Effector CD4-positive, alpha-beta T cell (primary cell): Measurements from ENCODE around the gene RFNG.
A peak's percentile ranks its signal among the peaks of the same experiment; 100 is the strongest.

Experiments used
- DNase-seq: peaks from one replicate; pipeline ENCODE4 v3.0.0-alpha.2; 2020

RFNG gene

GRCh38 chr17:82077617-82078358 lies 26.2 kb upstream of the RFNG start:
- DNase-seq, result no peak

- DNase-seq, result no peak
These were observed 25.4 kb upstream of the RFNG start for GRCh38 chr17:82076785-82077591.

- DNase-seq, result no peak
These were observed 24.6 kb upstream of the RFNG start for GRCh38 chr17:82076018-82076784.

- DNase-seq, result no peak
These were observed 21.8 kb upstream of the RFNG start for GRCh38 chr17:82073446-82073845.

GRCh38 chr17:82072827-82073226 lies 21.2 kb upstream of the RFNG start:
- no peak for DNase-seq

- no peak for DNase-seq
These were observed 19.0 kb upstream of the RFNG start for GRCh38 chr17:82070611-82071010.

GRCh38 chr17:82065638-82066303 lies 14.2 kb upstream of the RFNG start, which contains the start of gene DUS1L:
Gene DUS1L, minus strand, starts transcription at chr17:82065804. Its CDS starts 745 bp downstream, at chr17:82065059.
- DNase-seq, result peak; percentile 60

- no peak for DNase-seq
These were observed 13.6 kb upstream of the RFNG start for GRCh38 chr17:82065193-82065637.

- DNase-seq, result no peak
These were observed 13.0 kb upstream of the RFNG start for GRCh38 chr17:82064433-82065192.

- no peak for DNase-seq
These were observed 12.1 kb upstream of the RFNG start for GRCh38 chr17:82063424-82064415.

GRCh38 chr17:82062984-82063368 lies 11.4 kb upstream of the RFNG start:
- DNase-seq, result no peak

- DNase-seq, result no peak
These were observed 10.7 kb upstream of the RFNG start for GRCh38 chr17:82062076-82062983.

- DNase-seq, result no peak
These were observed 9.7 kb upstream of the RFNG start for GRCh38 chr17:82061047-82061925.

- no peak for DNase-seq
These were observed 9.0 kb upstream of the RFNG start for GRCh38 chr17:82060614-82061013.

- DNase-seq, result no peak
These were observed 8.4 kb upstream of the RFNG start for GRCh38 chr17:82060001-82060380.

GRCh38 chr17:82059272-82060000 lies 7.8 kb upstream of the RFNG start:
- DNase-seq, result no peak

- DNase-seq, result no peak
These were observed 7.2 kb upstream of the RFNG start for GRCh38 chr17:82058855-82059249.
